Mucosa of descending colon (tissue), 3 donors: Measurements from ENCODE around the gene ATP1A1. TPM values are rescaled to one million over a fixed set of nuclear protein-coding genes. Genes with fewer than 3 reads are reported as not detected.

Source experiments
- ATAC-seq: fragments of 200-7000 bp; cut with Tn5 transposase; one replicate; pipeline ENCODE4 v1.9.1; 2020; ENCODE audit warnings: mild to moderate bottlenecking, moderate library complexity
- DNase-seq, 3 donors: peaks; one replicate each; pipeline ENCODE4 v3.0.0-alpha.2; 2020
- H3K36me3 ChIP-seq: fragments of 200-600 bp; one replicate; pipeline ENCODE4 v1.8.0; 2021; ENCODE audit warnings: low read depth, mild to moderate bottlenecking
- H3K4me1 ChIP-seq: fragments of 200-600 bp; one replicate; pipeline ENCODE4 v1.8.0; 2021; ENCODE audit warnings: low read depth, mild to moderate bottlenecking
- H3K4me3 ChIP-seq: fragments of 200-600 bp; one replicate; pipeline ENCODE4 v1.8.0; 2021; ENCODE audit warnings: mild to moderate bottlenecking
- H3K9me3 ChIP-seq: fragments of 200-600 bp; one replicate; pipeline ENCODE4 v1.8.0; 2021; ENCODE audit warnings: mild to moderate bottlenecking
- intact Hi-C, 2 donors: fragments of 100-400 bp; cut with DNase I in 1 of 2; cut with micrococcal nuclease in 1 of 2; formaldehyde crosslinking; loops; one replicate each; pipeline versions ENCODE4 v1.11.0 to v1.11.1; 2022; cut with DNase I, micrococcal nuclease
- total RNA-seq, 3 donors: library from RNA; stranded (reverse); fragmentation: NEBNext Ultra II Directional in 2 of 3; extraction: Animal tissue kit (Norgen Biotek cat#: 25700) in 2 of 3; gene quantifications; one replicate each; pipeline versions ENCODE4 v1.2.1 to v1.2.4, GENCODE V29; 2021 to 2023
- TF ChIP-seq, protein P1 (sequence below): fragments of 200-600 bp; IDR thresholded peaks from one replicate; pipeline ENCODE4 v1.8.0; 2022; ENCODE audit warnings: antibody characterized with exemption, mild to moderate bottlenecking
- donor health status: DM: no; HTN: no; CAD: no; lungs with moderate emphysema.
- donor health status: DM: no; HTN: no; CAD: no.
- donor health status: DM: no; HTN: yes; CAD: no.

Gene ATP1A1
- total RNA-seq, 3 donors from 2014 or later: 1,136 to 3,461 (median 1,634) TPM

DNA sequence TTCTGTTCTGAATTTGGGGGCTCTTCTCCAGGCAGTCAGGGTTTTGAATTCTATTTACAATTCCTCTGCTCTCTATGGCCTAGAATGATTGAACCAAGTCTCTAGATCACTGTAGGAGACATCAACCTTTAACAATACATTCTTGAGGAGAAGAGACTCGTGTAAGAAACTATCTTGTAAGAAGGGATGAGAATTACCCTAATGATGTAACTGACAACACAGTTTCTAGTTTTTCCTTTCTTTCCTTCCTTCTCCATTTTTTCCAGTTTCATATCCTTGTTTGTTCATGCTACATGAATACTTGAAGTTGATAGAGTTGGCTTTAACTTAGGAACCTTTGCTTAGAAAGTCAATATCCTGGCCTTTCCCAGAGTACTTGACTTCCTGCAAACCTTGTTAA, 1.3 kb upstream of the ATP1A1 start:
- H3K9me3 ChIP-seq: no peaks in the 10 kb centered on the region
- no peak overlapping the region for H3K4me3 ChIP-seq
- H3K36me3 ChIP-seq: no peaks in the 10 kb centered on the region
- TF ChIP-seq, protein P1, sequence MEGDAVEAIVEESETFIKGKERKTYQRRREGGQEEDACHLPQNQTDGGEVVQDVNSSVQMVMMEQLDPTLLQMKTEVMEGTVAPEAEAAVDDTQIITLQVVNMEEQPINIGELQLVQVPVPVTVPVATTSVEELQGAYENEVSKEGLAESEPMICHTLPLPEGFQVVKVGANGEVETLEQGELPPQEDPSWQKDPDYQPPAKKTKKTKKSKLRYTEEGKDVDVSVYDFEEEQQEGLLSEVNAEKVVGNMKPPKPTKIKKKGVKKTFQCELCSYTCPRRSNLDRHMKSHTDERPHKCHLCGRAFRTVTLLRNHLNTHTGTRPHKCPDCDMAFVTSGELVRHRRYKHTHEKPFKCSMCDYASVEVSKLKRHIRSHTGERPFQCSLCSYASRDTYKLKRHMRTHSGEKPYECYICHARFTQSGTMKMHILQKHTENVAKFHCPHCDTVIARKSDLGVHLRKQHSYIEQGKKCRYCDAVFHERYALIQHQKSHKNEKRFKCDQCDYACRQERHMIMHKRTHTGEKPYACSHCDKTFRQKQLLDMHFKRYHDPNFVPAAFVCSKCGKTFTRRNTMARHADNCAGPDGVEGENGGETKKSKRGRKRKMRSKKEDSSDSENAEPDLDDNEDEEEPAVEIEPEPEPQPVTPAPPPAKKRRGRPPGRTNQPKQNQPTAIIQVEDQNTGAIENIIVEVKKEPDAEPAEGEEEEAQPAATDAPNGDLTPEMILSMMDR: no peak
- ATAC-seq (no peak), DNase-seq (no peak)
- peaks cover 15% of the 10 kb centered on the region for H3K4me1 ChIP-seq
- intact Hi-C loops: loop anchor here in 1 of 2 donors (5.0 kb wide), 1 partner anchor 234 kb away; no protein-coding TSS in a partner anchor

DNA sequence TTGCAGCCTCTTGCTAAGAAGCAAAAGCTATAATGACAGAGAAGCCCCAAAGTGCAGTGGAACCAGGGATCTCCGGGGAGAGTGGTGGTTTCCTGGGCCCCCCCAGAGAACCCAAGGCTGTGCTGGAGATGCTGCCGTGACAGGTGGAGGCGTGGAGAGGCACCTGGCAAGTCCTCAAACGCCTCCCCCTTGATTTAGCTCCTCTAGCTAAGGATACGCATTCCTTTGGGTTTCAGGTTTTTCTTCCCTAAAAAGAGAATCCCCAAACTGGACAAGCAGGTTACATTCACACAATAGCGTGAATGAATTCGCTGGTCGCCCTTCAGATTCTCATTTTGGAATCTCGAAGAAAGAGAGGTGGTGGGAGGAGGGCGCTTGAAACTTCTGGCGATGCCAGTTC, 853 bp upstream of the ATP1A1 start:
- Histone ChIP-seq H3K9me3 (no peaks in the 10 kb centered on the region), H3K4me1 (peaks cover 17% of the 10 kb centered on the region), H3K4me3 (peak overlapping the region; percentile 83), H3K36me3 (no peaks in the 10 kb centered on the region)
- ATAC-seq (no peak), DNase-seq (peak in 1 of 3 donors; percentile 51)
- intact Hi-C loops: loop anchor here in 1 of 2 donors (5.0 kb wide), 1 partner anchor 235 kb away; no protein-coding TSS in a partner anchor
- TF ChIP-seq, protein P1: no peak

DNA sequence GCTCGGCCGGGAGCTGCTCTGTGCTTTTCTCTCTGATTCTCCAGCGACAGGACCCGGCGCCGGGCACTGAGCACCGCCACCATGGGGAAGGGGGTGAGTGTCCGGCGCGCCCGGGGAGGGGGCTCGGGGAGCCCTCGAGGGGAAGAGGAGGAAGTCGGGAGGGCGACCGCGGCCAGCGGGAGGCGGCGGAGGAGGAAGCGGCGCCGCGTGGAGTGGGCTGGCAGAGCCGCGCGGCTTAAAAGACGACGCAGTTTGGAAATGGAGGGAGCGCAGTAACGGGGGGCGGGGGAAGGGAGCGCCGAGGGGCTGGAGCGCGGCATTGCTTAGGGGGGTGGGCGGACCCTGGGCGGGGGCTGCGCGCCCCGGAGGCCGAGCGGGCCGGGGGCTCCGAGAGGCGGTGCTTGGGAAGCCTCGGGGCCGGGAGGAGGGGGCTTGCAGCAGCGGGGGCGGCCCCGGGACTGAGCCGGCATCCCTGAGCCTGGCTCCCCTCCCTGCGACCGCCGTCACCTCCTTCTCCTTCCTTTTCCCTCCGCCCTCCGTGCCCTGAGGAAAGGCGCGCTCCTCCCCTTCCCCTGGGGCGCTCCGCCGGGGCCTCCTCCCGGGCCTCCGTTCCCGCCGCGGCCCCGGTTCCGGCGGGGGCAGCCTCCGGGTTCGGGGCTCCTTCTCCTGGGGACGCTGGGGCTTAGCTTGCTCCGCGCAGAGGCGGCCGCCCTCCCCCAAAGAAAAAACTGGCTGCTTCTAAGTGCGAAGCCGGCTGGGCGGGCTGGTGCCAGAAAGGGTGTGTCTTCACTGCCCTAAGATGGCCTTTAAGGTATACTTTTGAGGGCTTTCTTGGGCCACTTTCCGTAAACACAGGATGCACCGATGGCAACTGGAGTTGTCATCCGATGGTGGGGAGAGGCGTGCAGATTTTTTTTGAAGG, 648 bp downstream of the ATP1A1 start:
- no peaks in the 10 kb centered on the region for H3K9me3 ChIP-seq
- intact Hi-C loops: loop anchor here in 1 of 2 donors (5.0 kb wide), 1 partner anchor 236 kb away; no protein-coding TSS in a partner anchor
- DNase-seq (peak; percentile 81 to 85 (median 85)), ATAC-seq (peak; percentile 25)
- H3K4me1 ChIP-seq: peaks cover 29% of the 10 kb centered on the region
- H3K4me3 ChIP-seq: peak overlapping the region; percentile 83
- TF ChIP-seq, protein P1: no peak
- H3K36me3 ChIP-seq: no peaks in the 10 kb centered on the region

DNA sequence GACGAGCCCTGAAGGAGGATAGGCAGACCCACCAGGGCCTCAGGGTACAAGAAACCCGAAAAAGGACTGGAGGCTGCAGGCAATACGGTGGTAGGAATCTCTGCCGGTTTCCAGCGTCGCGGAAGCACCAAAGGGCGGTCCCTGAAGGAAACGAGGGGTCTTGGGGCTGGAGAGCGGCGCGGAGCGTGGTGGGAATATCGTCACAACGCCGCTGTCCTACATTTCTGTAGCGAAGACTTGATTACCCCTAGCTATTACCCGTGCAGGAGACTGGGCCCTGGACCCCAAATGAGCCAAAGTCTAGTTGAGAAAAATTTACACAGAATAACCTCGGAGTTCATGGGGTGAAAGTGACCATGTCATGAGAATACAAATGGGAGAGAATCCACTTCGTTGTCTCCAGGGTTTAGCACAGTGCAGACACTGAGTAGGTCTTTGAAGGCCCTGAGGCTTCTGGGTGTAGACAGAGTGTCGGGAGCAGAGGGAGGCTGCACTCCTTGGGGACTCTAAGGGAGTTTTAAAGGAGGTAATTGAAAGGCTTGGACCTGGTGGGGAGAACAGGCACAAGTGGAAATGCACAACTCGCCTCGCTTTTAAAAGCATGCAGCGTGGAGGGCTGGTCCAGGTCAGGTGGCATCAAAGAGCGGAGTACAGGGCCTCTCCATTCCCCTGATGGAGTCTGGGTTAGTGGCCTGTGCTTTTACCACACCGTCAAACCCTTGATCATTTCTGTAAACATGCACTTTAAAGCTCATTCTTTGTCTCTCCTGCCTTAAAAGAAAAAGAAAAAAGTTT, 1.5 kb downstream of the ATP1A1 start:
- Histone ChIP-seq H3K4me1 (peaks cover 38% of the 10 kb centered on the region), H3K36me3 (no peaks in the 10 kb centered on the region), H3K9me3 (no peaks in the 10 kb centered on the region), H3K4me3 (peak overlapping the region; percentile 83)
- TF ChIP-seq, protein P1: no peak
- peak in 2 of 3 donors; percentile 54 to 57 for DNase-seq
- no peak for ATAC-seq
- intact Hi-C loops: loop anchor here in 1 of 2 donors (5.0 kb wide), 1 partner anchor 237 kb away; no protein-coding TSS in a partner anchor

DNA sequence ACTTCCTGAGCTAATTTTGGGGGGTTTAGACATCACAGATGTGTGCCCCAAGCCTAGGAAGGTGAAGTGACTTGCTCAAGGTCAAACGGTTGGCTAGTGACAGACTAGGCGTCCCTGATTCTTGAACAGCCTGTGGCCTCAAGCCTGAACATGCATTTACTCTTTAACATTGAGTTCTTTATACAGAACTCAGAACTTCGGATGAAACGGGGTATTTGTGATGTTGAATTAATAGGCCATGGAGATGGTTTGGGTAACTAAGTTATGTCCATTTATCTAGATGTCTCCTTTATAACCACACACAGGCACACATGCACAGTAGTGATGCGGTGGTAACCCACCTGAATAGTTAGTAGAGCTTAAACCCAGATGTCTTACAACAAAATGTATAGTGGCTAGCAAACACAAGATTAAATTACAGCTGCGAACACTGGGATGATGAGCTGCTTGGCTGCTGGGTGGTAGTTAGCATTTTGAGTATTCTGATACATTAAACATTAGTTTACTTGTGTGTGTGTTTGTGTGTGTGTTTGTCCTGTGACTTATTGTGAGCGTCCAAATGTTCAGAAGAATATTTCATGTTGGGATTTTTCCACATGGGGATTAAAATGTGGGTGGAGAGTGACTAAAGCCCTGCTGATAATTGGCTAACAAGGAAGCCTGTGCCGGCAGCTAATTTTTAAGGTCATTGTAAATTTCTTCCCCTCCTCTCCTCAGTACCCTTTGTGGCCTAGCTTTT, 2.3 kb downstream of the ATP1A1 start:
- no peak for ATAC-seq
- H3K4me1 ChIP-seq: peaks cover 45% of the 10 kb centered on the region
- no peaks in the 10 kb centered on the region for H3K36me3 ChIP-seq
- intact Hi-C loops: no loop called here
- DNase-seq: no peak
- H3K4me3 ChIP-seq: peak overlapping the region; percentile 6
- TF ChIP-seq, protein P1: no peak
- no peaks in the 10 kb centered on the region for H3K9me3 ChIP-seq
